Body of pancreas (tissue), 4 donors: Measurements from ENCODE around the gene PHF23. TPM values are rescaled to one million over a fixed set of nuclear protein-coding genes. Genes with fewer than 3 reads are reported as not detected.

ENCODE experiments used
- ATAC-seq: fragments of 150-250 bp; one replicate; pipeline ENCODE4 v1.9.1; 2016
- DNase-seq, 4 donors: peaks; one replicate each; pipeline ENCODE4 v3.0.0-alpha.2; 2019
- H3K27ac ChIP-seq, 4 donors: fragments of 200-600 bp; sonication (generic); 1 replicate in 3 of 4; 2 replicates in 1 of 4; pipeline versions ENCODE4 v1.5.1 to v1.6.1; 2016 to 2019; ENCODE audit warnings: mild to moderate bottlenecking in 1 of 4, mixed read lengths in 1 of 4, moderate library complexity in 1 of 4
- H3K27me3 ChIP-seq, 2 donors: fragments of 200-600 bp; sonication (generic); one replicate each; pipeline ENCODE4 v1.6.0; 2016; ENCODE audit warnings: mild to moderate bottlenecking in 1 of 2
- H3K36me3 ChIP-seq, 2 donors: fragments of 200-600 bp; sonication (generic); replicated peaks in 1 of 2; 2 replicates each; pipeline ENCODE4 v1.5.1; 2016; ENCODE audit warnings: low read depth in 2 of 2; ENCODE audit not compliant: insufficient read depth in 1 of 2
- H3K4me1 ChIP-seq: fragments of 200-600 bp; sonication (generic); one replicate; pipeline ENCODE4 v1.6.0; 2016
- H3K4me3 ChIP-seq, 2 donors: fragments of 200-600 bp; sonication (generic); 1 replicate in 1 of 2; 2 replicates in 1 of 2; pipeline ENCODE4 v1.5.1; 2016 to 2019
- H3K9me3 ChIP-seq, 3 donors: fragments of 200-600 bp; sonication (generic); 1 replicate in 2 of 3; 2 replicates in 1 of 3; pipeline ENCODE4 v1.5.1; 2016
- POLR2A ChIP-seq, 3 donors: fragments of 450-650 bp; IDR thresholded peaks; one replicate each; pipeline ENCODE4 v1.6.1; 2016; ENCODE audit warnings: antibody characterized with exemption in 3 of 3, mild to moderate bottlenecking in 2 of 3
- WGBS, 2 donors: methylation state at CpG; one replicate each; pipeline ENCODE4 v1.1.5; 2017; 5-methylcytosine and 5-hydroxymethylcytosine counted together
- intact Hi-C: fragments of 100-400 bp; cut with DNase I; formaldehyde crosslinking; loops from one replicate; pipeline ENCODE4 v1.15.1; 2023
- total RNA-seq, 2 donors: library from RNA; depleted of rRNA; stranded (reverse); fragments of >200 nt; gene quantifications; one replicate each; pipeline ENCODE4 v1.1.0, GENCODE V29; 2016
- TF ChIP-seq, protein P1 (sequence below), 7 experiments: fragments of 450-650 bp in 4 of 7; fragments of 200-600 bp in 3 of 7; sonication (generic) in 3 of 7; IDR thresholded peaks; one replicate each; pipeline ENCODE4 v1.5.1; 2016 to 2019; ENCODE audit warnings: antibody characterized with exemption in 7 of 7

PHF23 gene
- total RNA-seq, 2 donors from 2014 or later: 11.9 to 15.8 TPM

DNA sequence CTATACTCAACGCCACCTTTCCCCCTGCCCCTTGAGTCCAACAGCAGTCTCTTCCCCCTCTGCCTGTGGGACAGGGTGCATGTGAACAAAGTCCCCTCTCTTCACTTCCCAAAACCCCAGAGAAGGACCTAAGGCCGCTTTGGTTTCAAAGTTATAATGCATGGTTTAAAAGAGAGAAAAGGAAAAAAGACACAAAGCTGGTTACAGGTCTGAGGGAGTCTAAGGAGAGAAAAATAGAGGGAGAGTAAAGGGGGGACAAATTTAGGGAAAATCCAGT lies 4.1 kb upstream of the PHF23 start:
- ATAC-seq (no peak), DNase-seq (no peak)
- H3K4me1 ChIP-seq: peaks cover 37% of the 10 kb centered on the region
- peaks cover 0 to 6% of the 10 kb centered on the region in 2 donors for H3K36me3 ChIP-seq
- WGBS, 2 donors: 11 to 30% methylated on average over 2 of the region's 2 CpGs
- intact Hi-C loops: no loop called here
- H3K27ac ChIP-seq: peak overlapping the region; percentile 92 to 98 (median 98)
- no peaks in the 10 kb centered on the region for H3K27me3 ChIP-seq
- TF ChIP-seq POLR2A (IDR thresholded peaks at IDR 0.05): no peak
- TF ChIP-seq, protein P1, sequence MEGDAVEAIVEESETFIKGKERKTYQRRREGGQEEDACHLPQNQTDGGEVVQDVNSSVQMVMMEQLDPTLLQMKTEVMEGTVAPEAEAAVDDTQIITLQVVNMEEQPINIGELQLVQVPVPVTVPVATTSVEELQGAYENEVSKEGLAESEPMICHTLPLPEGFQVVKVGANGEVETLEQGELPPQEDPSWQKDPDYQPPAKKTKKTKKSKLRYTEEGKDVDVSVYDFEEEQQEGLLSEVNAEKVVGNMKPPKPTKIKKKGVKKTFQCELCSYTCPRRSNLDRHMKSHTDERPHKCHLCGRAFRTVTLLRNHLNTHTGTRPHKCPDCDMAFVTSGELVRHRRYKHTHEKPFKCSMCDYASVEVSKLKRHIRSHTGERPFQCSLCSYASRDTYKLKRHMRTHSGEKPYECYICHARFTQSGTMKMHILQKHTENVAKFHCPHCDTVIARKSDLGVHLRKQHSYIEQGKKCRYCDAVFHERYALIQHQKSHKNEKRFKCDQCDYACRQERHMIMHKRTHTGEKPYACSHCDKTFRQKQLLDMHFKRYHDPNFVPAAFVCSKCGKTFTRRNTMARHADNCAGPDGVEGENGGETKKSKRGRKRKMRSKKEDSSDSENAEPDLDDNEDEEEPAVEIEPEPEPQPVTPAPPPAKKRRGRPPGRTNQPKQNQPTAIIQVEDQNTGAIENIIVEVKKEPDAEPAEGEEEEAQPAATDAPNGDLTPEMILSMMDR (IDR thresholded peaks at IDR 0.05): no peak
- peak overlapping the region; percentile 35 to 88 for H3K4me3 ChIP-seq
- H3K9me3 ChIP-seq: no peaks in the 10 kb centered on the region

DNA sequence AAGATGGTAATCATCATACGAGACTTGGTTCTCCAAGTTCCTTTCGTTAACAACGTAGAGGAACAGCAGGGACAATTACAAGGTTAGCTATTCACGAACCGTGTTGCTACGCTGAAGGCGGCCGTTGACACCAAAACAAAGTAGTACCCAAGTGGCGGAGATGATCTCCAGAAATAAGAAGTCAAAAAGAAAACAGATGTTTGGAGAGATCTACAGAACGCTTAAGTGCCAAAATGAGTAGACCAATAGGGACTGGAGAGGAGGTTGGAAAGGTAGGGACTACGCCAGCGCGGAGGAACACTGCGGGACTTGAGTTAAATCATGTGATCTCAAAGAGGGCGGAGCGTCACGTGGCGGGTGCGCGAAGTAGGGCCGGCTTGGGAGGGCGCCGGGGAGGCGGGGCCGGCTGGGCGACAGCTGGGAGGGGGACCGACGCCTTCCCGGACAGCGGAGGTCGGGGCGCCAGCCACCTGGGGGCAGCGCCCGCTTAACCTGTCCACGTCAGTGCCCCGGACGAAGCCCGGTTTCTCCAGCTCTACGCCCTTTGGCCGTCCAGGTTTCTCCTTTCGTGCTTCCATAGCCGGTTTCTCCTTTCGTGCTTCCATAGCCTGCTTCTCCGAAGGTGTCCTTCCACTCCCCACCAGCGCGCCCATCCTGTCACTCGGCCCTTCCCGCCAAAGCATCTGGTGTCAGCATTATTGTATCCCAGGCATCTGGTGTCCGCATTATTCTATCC lies 3.6 kb upstream of the PHF23 start:
- Histone ChIP-seq H3K27me3 (no peaks in the 10 kb centered on the region), H3K27ac (peak overlapping the region; percentile 92 to 98 (median 98)), H3K4me3 (peak overlapping the region; percentile 35 to 88), H3K36me3 (peaks cover 0 to 6% of the 10 kb centered on the region in 2 donors), H3K9me3 (no peaks in the 10 kb centered on the region), H3K4me1 (peaks cover 36% of the 10 kb centered on the region)
- intact Hi-C loops: no loop called here
- 0 to 1% methylated on average over 46 to 49 of the region's 49 CpGs for WGBS, 2 donors
- TF ChIP-seq, protein P1 (IDR thresholded peaks at IDR 0.05): peak in 3 of 7 experiments; percentile 1 to 36 (median 30)
- peak; percentile 80 to 89 (median 84) for TF ChIP-seq POLR2A (IDR thresholded peaks at IDR 0.05)
- DNase-seq (peak; percentile 96 to 97 (median 97)), ATAC-seq (peak; percentile 60)

DNA sequence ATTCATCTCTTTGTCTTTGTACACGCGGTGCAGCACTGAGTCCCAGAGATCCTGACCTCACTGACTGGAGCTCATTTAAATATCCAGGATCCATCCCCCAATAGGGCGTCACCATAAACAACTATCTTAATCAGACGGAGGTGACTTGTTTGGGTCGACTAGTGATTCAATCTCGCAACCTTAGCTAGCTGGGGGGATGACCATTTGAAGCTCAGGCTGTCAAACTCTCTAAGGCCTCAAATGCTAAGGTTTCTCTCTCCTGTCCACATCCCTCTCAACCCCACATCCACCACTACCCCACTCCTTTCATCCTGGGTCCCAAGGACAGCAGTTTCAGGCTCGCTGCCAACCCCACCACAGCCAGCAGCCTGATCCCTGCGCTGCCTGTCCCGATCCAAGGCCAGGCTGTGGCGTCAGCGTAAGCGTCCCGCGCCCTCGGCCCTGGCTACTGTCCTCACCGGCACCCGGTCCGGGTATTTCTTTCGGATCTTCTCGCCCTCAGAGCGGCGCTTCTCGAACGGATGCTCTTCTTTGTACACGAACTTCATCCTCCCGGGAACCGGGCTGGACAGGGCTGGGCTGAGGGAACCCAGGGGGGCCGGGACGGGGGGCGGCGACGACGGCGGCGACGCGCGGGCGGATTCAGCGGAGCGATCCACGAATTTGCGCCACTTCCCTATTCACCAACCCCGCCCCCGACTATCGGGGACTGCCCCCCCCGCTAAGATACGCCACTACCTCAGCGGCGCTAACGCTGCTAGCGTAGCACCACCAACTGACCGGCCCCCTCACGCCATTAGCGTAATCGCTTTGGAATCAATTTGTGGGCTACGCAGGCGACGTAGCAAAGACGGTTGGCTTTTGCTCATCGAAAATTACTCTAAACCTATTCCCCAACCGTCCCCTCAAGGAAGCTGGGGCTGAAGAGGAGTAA lies 2.8 kb upstream of the PHF23 start, which contains the start of gene GABARAP:
Gene GABARAP (minus strand): TSS at position 667 of the 934 bp plus-strand sequence. CDS start 119 bp downstream, at position 548.
- TF ChIP-seq, protein P1 (IDR thresholded peaks at IDR 0.05): peak in 2 of 7 experiments; percentile 5 to 11
- TF ChIP-seq POLR2A (IDR thresholded peaks at IDR 0.05): peak; percentile 70 to 84 (median 83)
- Histone ChIP-seq H3K9me3 (no peaks in the 10 kb centered on the region), H3K27ac (peak within 1 kb of the TSS; percentile 92 to 98 (median 98)), H3K27me3 (no peaks in the 10 kb centered on the region), H3K4me1 (peaks cover 43% of the 10 kb centered on the region), H3K4me3 (peak within 1 kb of the TSS; percentile 56 to 88), H3K36me3 (peaks cover 0 to 6% of the 10 kb centered on the region in 2 donors)
- peak; percentile 95 to 96 (median 96) for DNase-seq
- peak; percentile 72 for ATAC-seq
- 0 to 1% methylated on average over 23 to 61 of the region's 62 CpGs for whole genome bisulfite sequencing, 2 donors
- intact Hi-C loops: no loop called here

DNA sequence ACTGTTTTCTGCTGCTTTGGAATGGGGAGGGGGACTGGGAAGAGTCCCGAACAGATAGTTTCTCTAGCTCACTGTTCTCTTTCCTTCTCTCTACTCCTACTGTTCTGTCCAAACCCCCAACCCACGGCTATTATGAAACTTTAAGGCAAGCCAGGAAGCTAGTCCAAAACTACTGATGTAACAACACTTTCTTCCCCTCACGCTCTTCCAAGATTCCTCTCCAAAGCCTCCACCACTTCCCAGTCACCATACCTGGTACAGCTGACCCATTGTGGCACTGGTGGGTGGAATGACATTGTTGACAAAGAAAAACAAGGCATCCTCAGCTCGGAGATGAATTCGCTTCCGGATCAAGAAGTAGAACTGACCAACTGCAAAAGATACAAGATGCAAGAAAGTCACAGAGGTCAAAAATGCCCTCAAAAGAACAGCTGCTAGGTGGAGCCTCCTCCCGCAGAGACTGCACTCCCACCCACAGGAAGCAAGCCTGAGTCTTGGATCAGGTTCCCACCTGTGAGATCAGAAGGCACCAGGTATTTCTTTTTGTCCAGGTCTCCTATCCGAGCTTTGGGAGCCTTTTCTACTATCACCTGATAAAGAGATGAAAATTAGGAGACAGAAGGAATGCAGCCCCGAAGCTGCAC lies 2.0 kb upstream of the PHF23 start:
- ATAC-seq (no peak), DNase-seq (peak in 1 of 4 donors; percentile 27)
- Histone ChIP-seq H3K27me3 (no peaks in the 10 kb centered on the region), H3K27ac (peak overlapping the region; percentile 92 to 98 (median 98)), H3K36me3 (peaks cover 0 to 5% of the 10 kb centered on the region in 2 donors), H3K4me3 (peak overlapping the region; percentile 56 to 88), H3K9me3 (no peaks in the 10 kb centered on the region), H3K4me1 (peaks cover 48% of the 10 kb centered on the region)
- TF ChIP-seq, protein P1 (IDR thresholded peaks at IDR 0.05): no peak
- no peak for TF ChIP-seq POLR2A (IDR thresholded peaks at IDR 0.05)
- WGBS, 2 donors: 14 to 15% methylated on average over 9 of the region's 9 CpGs
- intact Hi-C loops: no loop called here
